Measurements from ENCODE around the gene ESPNL. TPM values are rescaled to one million over a fixed set of nuclear protein-coding genes. Genes with fewer than 3 reads are reported as not detected.

ESPNL gene
- total RNA-seq, 1 experiment from 2014 or later = 0.85 TPM

- Histone ChIP-seq H3K27ac (ENCODE audit: low read length) (no peak overlapping the region), H3K4me1 (ENCODE audit: control insufficient read depth, insufficient read depth, low read length) (no peaks in the 10 kb centered on the region), H3K9me3 (ENCODE audit: control insufficient read depth, insufficient read depth, low read depth, low read length) (no peaks in the 10 kb centered on the region), H3K36me3 (ENCODE audit: control insufficient read depth, insufficient read depth, low read length) (no peaks in the 10 kb centered on the region), H3K27me3 (ENCODE audit: control insufficient read depth, insufficient read depth, low read length) (no peaks in the 10 kb centered on the region), H3K4me3 (ENCODE audit: low read depth in 2 of 2, low read length in 2 of 2) (no peak overlapping the region)
- no peak for DNase-seq (ENCODE audit: low read depth, low spot score)
- intact Hi-C loops (cut with micrococcal nuclease; ENCODE audit: unreplicated experiment) = no loop called here
- in situ Hi-C loops (cut with HindIII; ENCODE audit: low pct_unique_long_range_greater_than_20kb, low sequenced_read_pairs) = no loop called here
- ChIA-PET POLR2A (no interaction called here), CTCF (no interaction called here)
- TF ChIP-seq SIN3A (IDR thresholded peaks at IDR 0.05; ENCODE audit: borderline replicate concordance, insufficient read depth, low read depth, low read length) (no peak), REST (IDR thresholded peaks at IDR 0.05; ENCODE audit: insufficient read depth in 1 of 2, low read depth in 2 of 2, low read length in 1 of 2) (no peak), CTCF (IDR thresholded peaks at IDR 0.05) (no peak), POLR2AphosphoS5 (IDR thresholded peaks at IDR 0.05; ENCODE audit: low read depth, low read length) (no peak), TCF7L2 (IDR thresholded peaks at IDR 0.05; ENCODE audit: low read depth, low read length) (no peak)
- no peak for ATAC-seq
- no TSS peak for BruUV-seq (replicated peaks)
Observed at GRCh38 chr2:238124488-238125126, 24.5 kb downstream of the ESPNL start.

- Histone ChIP-seq H3K4me3 (ENCODE audit: low read depth in 2 of 2, low read length in 2 of 2) (no peak overlapping the region), H3K4me1 (ENCODE audit: control insufficient read depth, insufficient read depth, low read length) (no peaks in the 10 kb centered on the region), H3K36me3 (ENCODE audit: control insufficient read depth, insufficient read depth, low read length) (no peaks in the 10 kb centered on the region), H3K27me3 (ENCODE audit: control insufficient read depth, insufficient read depth, low read length) (no peaks in the 10 kb centered on the region), H3K27ac (ENCODE audit: low read length) (no peak overlapping the region), H3K9me3 (ENCODE audit: control insufficient read depth, insufficient read depth, low read depth, low read length) (no peaks in the 10 kb centered on the region)
- in situ Hi-C loops (cut with HindIII; ENCODE audit: low pct_unique_long_range_greater_than_20kb, low sequenced_read_pairs) (no loop called here), intact Hi-C loops (cut with micrococcal nuclease; ENCODE audit: unreplicated experiment) (no loop called here)
- BruUV-seq (replicated peaks) = no TSS peak
- CTCF ChIA-PET = interaction anchor here (0.6 kb wide), 1 partner anchor 82 kb away, joined by 3 read pairs; no protein-coding TSS in a partner anchor
- POLR2A ChIA-PET = no interaction called here
- ATAC-seq = no peak
- TF ChIP-seq SIN3A (IDR thresholded peaks at IDR 0.05; ENCODE audit: borderline replicate concordance, insufficient read depth, low read depth, low read length) (no peak), POLR2AphosphoS5 (IDR thresholded peaks at IDR 0.05; ENCODE audit: low read depth, low read length) (no peak), REST (IDR thresholded peaks at IDR 0.05; ENCODE audit: insufficient read depth in 1 of 2, low read depth in 2 of 2, low read length in 1 of 2) (no peak), CTCF (IDR thresholded peaks at IDR 0.05) (no peak), TCF7L2 (IDR thresholded peaks at IDR 0.05; ENCODE audit: low read depth, low read length) (no peak)
- no peak for DNase-seq (ENCODE audit: low read depth, low spot score)
Observed at GRCh38 chr2:238125127-238125885, 25.2 kb downstream of the ESPNL start.

All from Panc1 (cell line).